Prostate gland (tissue), 2 donors: ENCODE data around the gene CIP2A. TPM values are rescaled to one million over a fixed set of nuclear protein-coding genes. Genes with fewer than 3 reads are reported as not detected.

Experiments
- DNase-seq: peaks from one replicate; pipeline ENCODE4 v3.0.0-alpha.2; 2019; ENCODE audit warnings: low spot score
- H3K27ac ChIP-seq, 2 donors: fragments of 200-600 bp; sonication (generic); 2 replicates each; pipeline ENCODE4 v1.5.1; 2017 to 2019
- H3K27me3 ChIP-seq: fragments of 200-600 bp; sonication (generic); replicated peaks from 2 replicates; pipeline ENCODE4 v1.5.1; 2019; ENCODE audit not compliant: insufficient read depth
- H3K36me3 ChIP-seq, 2 donors: fragments of 200-600 bp; sonication (generic); 1 replicate in 1 of 2; 2 replicates in 1 of 2; pipeline versions ENCODE4 v1.5.1 to v1.8.1; 2017 to 2019
- H3K4me1 ChIP-seq: fragments of 200-600 bp; sonication (generic); replicated peaks from 2 replicates; pipeline ENCODE4 v1.5.1; 2019
- H3K4me3 ChIP-seq, 2 donors: fragments of 200-600 bp; sonication (generic); 2 replicates each; pipeline ENCODE4 v1.5.1; 2017 to 2019
- H3K9me3 ChIP-seq: fragments of 200-600 bp; sonication (generic); 2 replicates; pipeline ENCODE4 v1.5.1; 2017
- CTCF ChIP-seq, 4 experiments: fragments of 200-600 bp in 2 of 4; fragments of 450-650 bp in 2 of 4; sonication (generic) in 2 of 4; IDR thresholded peaks; 1 replicate in 3 of 4; 2 replicates in 1 of 4; pipeline ENCODE4 v1.5.1; 2016 to 2019; ENCODE audit warnings: antibody characterized with exemption in 4 of 4, mild to moderate bottlenecking in 2 of 4, moderate library complexity in 2 of 4
- POLR2A ChIP-seq: fragments of 450-650 bp; IDR thresholded peaks from one replicate; pipeline ENCODE4 v1.6.1; 2016; ENCODE audit warnings: antibody characterized with exemption, mild to moderate bottlenecking
- POLR2AphosphoS5 ChIP-seq: sonication (generic); formaldehyde crosslinking; IDR thresholded peaks from one replicate; pipeline ENCODE4 v1.6.1; 2017; ENCODE audit warnings: antibody characterized with exemption
- WGBS: methylation state at CpG from one replicate; pipeline ENCODE4 v1.1.5; 2018; 5-methylcytosine and 5-hydroxymethylcytosine counted together
- intact Hi-C: fragments of 100-400 bp; cut with DNase I; formaldehyde crosslinking; loops from one replicate; pipeline ENCODE4 v1.14.2; 2022
- total RNA-seq, 2 donors: library from RNA; depleted of rRNA; stranded (reverse); fragments of >200 nt; gene quantifications; one replicate each; pipeline ENCODE4 v1.1.0, GENCODE V29; 2016

The CIP2A gene
- total RNA-seq, 2 donors from 2014 or later, result 2.0 to 13.8 TPM

- intact Hi-C loops, result no loop called here
- Histone ChIP-seq H3K36me3 (no peaks in the 10 kb centered on the region), H3K9me3 (no peaks in the 10 kb centered on the region), H3K4me1 (no peaks in the 10 kb centered on the region), H3K27ac (no peak overlapping the region), H3K27me3 (no peaks in the 10 kb centered on the region), H3K4me3 (no peak overlapping the region)
- DNase-seq, result no peak
- no peak for TF ChIP-seq POLR2A
- no peak for TF ChIP-seq CTCF (IDR thresholded peaks at IDR 0.05)
- TF ChIP-seq POLR2AphosphoS5, result no peak
- 94% methylated on average over 2 of the region's 2 CpGs for WGBS
These were observed 79.4 kb downstream of the CIP2A start for GRCh38 chr3:108509871-108510270.

- no peaks in the 10 kb centered on the region for H3K36me3 ChIP-seq
- no peak overlapping the region for H3K4me3 ChIP-seq
- no peaks in the 10 kb centered on the region for H3K4me1 ChIP-seq
- WGBS, result 77% methylated on average over 3 of the region's 3 CpGs
- TF ChIP-seq POLR2AphosphoS5, result no peak
- TF ChIP-seq POLR2A, result no peak
- TF ChIP-seq CTCF (IDR thresholded peaks at IDR 0.05), result no peak
- intact Hi-C loops, result no loop called here
- H3K9me3 ChIP-seq, result no peaks in the 10 kb centered on the region
- no peak for DNase-seq
- H3K27me3 ChIP-seq, result no peaks in the 10 kb centered on the region
- no peak overlapping the region for H3K27ac ChIP-seq
These were observed 80.0 kb downstream of the CIP2A start for GRCh38 chr3:108509263-108509662.

- Histone ChIP-seq H3K36me3 (no peaks in the 10 kb centered on the region), H3K4me3 (no peak overlapping the region), H3K27ac (no peak overlapping the region), H3K9me3 (no peaks in the 10 kb centered on the region), H3K4me1 (no peaks in the 10 kb centered on the region), H3K27me3 (no peaks in the 10 kb centered on the region)
- no peak for DNase-seq
- TF ChIP-seq POLR2AphosphoS5 (no peak), CTCF (IDR thresholded peaks at IDR 0.05) (no peak), POLR2A (no peak)
- intact Hi-C loops, result no loop called here
These were observed 81.3 kb downstream of the CIP2A start for GRCh38 chr3:108507902-108508301.

GRCh38 chr3:108505811-108506210 lies 83.4 kb downstream of the CIP2A start:
- no peak for DNase-seq
- H3K27ac ChIP-seq, result no peak overlapping the region
- TF ChIP-seq POLR2A (no peak), POLR2AphosphoS5 (no peak), CTCF (IDR thresholded peaks at IDR 0.05) (no peak)
- no peaks in the 10 kb centered on the region for H3K4me1 ChIP-seq
- no peaks in the 10 kb centered on the region for H3K9me3 ChIP-seq
- WGBS, result 91% methylated on average over 1 of the region's 1 CpG
- H3K4me3 ChIP-seq, result no peak overlapping the region
- no peaks in the 10 kb centered on the region for H3K27me3 ChIP-seq
- no peaks in the 10 kb centered on the region for H3K36me3 ChIP-seq
- intact Hi-C loops, result no loop called here

- no peaks in the 10 kb centered on the region for H3K27me3 ChIP-seq
- intact Hi-C loops, result no loop called here
These were observed 85.5 kb downstream of the CIP2A start for GRCh38 chr3:108503722-108504121.

More at GRCh38 chr3:108503722-108504121, 85.5 kb downstream of the CIP2A start:
- TF ChIP-seq CTCF (IDR thresholded peaks at IDR 0.05) (no peak), POLR2AphosphoS5 (no peak), POLR2A (no peak)
- no peak overlapping the region for H3K4me3 ChIP-seq
- H3K36me3 ChIP-seq, result no peaks in the 10 kb centered on the region
- H3K9me3 ChIP-seq, result no peaks in the 10 kb centered on the region
- no peaks in the 10 kb centered on the region for H3K4me1 ChIP-seq
- DNase-seq, result no peak
- H3K27ac ChIP-seq, result no peak overlapping the region
